ENCODE measurements around the gene SCGB1D2. TPM values are rescaled to one million over a fixed set of nuclear protein-coding genes. Genes with fewer than 3 reads are reported as not detected.

The SCGB1D2 gene
- total RNA-seq, 2 donors from 2014 or later: not detected

DNA sequence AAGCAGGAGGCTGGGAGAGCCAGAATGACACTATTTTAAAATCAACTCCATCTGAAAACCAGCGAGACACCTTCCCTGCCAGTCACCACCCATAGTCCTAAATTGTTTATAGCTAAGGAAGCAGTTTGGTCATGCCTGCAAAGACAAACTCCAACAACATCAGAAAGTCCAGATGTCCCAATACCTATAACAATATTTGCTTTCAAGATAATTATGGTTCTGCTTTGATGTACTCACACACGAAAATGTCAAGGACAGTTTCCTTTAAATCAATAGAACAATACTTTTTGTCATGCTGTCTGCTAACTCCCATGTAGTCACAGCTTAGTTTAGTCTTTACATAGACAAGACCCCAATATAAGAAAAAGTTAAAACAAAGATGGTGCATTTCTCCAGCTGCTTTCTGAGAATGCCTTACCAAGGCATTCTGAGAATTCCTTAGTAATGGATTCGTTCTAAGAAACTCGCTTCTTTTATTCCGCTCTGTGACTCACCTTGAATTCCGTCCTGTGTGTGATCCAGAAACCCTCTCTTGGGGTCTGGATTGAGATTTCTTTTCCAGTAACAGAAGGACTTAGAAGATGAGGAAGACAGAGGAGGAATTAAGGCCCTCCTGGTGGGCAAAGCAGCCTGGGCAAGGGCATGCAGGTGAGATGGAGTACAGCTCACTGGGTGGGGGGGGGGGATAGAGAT, 18.4 kb downstream of the SCGB1D2 start:
- no peak overlapping the region for H3K27ac ChIP-seq (ENCODE audit: low read depth, low read length)
- peaks cover 2% of the 10 kb centered on the region for H3K27me3 Mint-ChIP-seq (ENCODE audit: insufficient read depth)
- H3K36me3 Mint-ChIP-seq (ENCODE audit: low read depth): no peaks in the 10 kb centered on the region
- H3K9ac ChIP-seq (ENCODE audit: extremely low read depth, low read length, poor library complexity, severe bottlenecking): no peak overlapping the region
- no peaks in the 10 kb centered on the region for H3K27me3 ChIP-seq (ENCODE audit: control insufficient read depth, insufficient read depth, low read length, poor library complexity, severe bottlenecking)
- no peak for TF ChIP-seq CTCF (conservative IDR thresholded peaks at IDR 0.05)
- no peak overlapping the region for H3K4me3 Mint-ChIP-seq
- H3K9me3 ChIP-seq (ENCODE audit: control insufficient read depth, low read length): no peaks in the 10 kb centered on the region
- H3K36me3 ChIP-seq (ENCODE audit: control insufficient read depth, insufficient read depth, low read length): no peaks in the 10 kb centered on the region
- 58 to 81% methylated on average over 5 to 6 of the region's 6 CpGs for WGBS, 2 experiments (ENCODE audit: insufficient coverage in 1 of 2, insufficient read length in 1 of 2)
- H3K4me1 ChIP-seq (ENCODE audit: control insufficient read depth, insufficient read depth, low read length): no peaks in the 10 kb centered on the region
- no peaks in the 10 kb centered on the region for H3K4me1 Mint-ChIP-seq
- no peak overlapping the region for H3K4me3 ChIP-seq (ENCODE audit: low read length)
- no peak for DNase-seq
- no peak overlapping the region for H3K27ac Mint-ChIP-seq
- H3K9me3 Mint-ChIP-seq: no peaks in the 10 kb centered on the region

GRCh38 chr11:62264004-62264403, 22.0 kb downstream of the SCGB1D2 start:
- Histone ChIP-seq H3K9ac (ENCODE audit: extremely low read depth, low read length, poor library complexity, severe bottlenecking) (no peak overlapping the region), H3K36me3 (ENCODE audit: control insufficient read depth, insufficient read depth, low read length) (no peaks in the 10 kb centered on the region), H3K27me3 (ENCODE audit: control insufficient read depth, insufficient read depth, low read length, poor library complexity, severe bottlenecking) (no peaks in the 10 kb centered on the region), H3K4me1 (ENCODE audit: control insufficient read depth, insufficient read depth, low read length) (no peaks in the 10 kb centered on the region), H3K9me3 (ENCODE audit: control insufficient read depth, low read length) (no peaks in the 10 kb centered on the region), H3K4me3 (ENCODE audit: low read length) (no peak overlapping the region), H3K27ac (ENCODE audit: low read depth, low read length) (no peak overlapping the region)
- no peak for TF ChIP-seq CTCF (conservative IDR thresholded peaks at IDR 0.05)
- H3K9me3 Mint-ChIP-seq: no peaks in the 10 kb centered on the region
- no peak overlapping the region for H3K27ac Mint-ChIP-seq
- no peaks in the 10 kb centered on the region for H3K4me1 Mint-ChIP-seq
- DNase-seq: no peak
- no peak overlapping the region for H3K4me3 Mint-ChIP-seq
- 91% methylated on average over 1 of the region's 1 CpG; no CpG with 5 or more reads in 1 of the 2 experiments for WGBS, 2 experiments (ENCODE audit: insufficient coverage in 1 of 2, insufficient read length in 1 of 2)
- H3K36me3 Mint-ChIP-seq (ENCODE audit: low read depth): no peaks in the 10 kb centered on the region
- H3K27me3 Mint-ChIP-seq (ENCODE audit: insufficient read depth): no peaks in the 10 kb centered on the region

GRCh38 chr11:62266558-62266957, 24.5 kb downstream of the SCGB1D2 start:
- no peak overlapping the region for H3K4me3 Mint-ChIP-seq
- Histone ChIP-seq H3K36me3 (ENCODE audit: control insufficient read depth, insufficient read depth, low read length) (no peaks in the 10 kb centered on the region), H3K4me1 (ENCODE audit: control insufficient read depth, insufficient read depth, low read length) (no peaks in the 10 kb centered on the region), H3K9me3 (ENCODE audit: control insufficient read depth, low read length) (no peaks in the 10 kb centered on the region), H3K4me3 (ENCODE audit: low read length) (no peak overlapping the region), H3K27ac (ENCODE audit: low read depth, low read length) (no peak overlapping the region), H3K9ac (ENCODE audit: extremely low read depth, low read length, poor library complexity, severe bottlenecking) (no peak overlapping the region), H3K27me3 (ENCODE audit: control insufficient read depth, insufficient read depth, low read length, poor library complexity, severe bottlenecking) (no peaks in the 10 kb centered on the region)
- H3K36me3 Mint-ChIP-seq (ENCODE audit: low read depth): no peaks in the 10 kb centered on the region
- no peak for TF ChIP-seq CTCF (conservative IDR thresholded peaks at IDR 0.05)
- H3K9me3 Mint-ChIP-seq: no peaks in the 10 kb centered on the region
- no peak overlapping the region for H3K27ac Mint-ChIP-seq
- peaks cover 5% of the 10 kb centered on the region for H3K27me3 Mint-ChIP-seq (ENCODE audit: insufficient read depth)
- no peaks in the 10 kb centered on the region for H3K4me1 Mint-ChIP-seq
- 83 to 86% methylated on average over 4 of the region's 4 CpGs for WGBS, 2 experiments (ENCODE audit: insufficient coverage in 1 of 2, insufficient read length in 1 of 2)
- no peak for DNase-seq

Data from endodermal cell (in vitro differentiated cells).